Measurements from ENCODE around the gene MLEC. TPM values are rescaled to one million over a fixed set of nuclear protein-coding genes. Genes with fewer than 3 reads are reported as not detected.
A peak's percentile ranks its signal among the peaks of the same experiment; 100 is the strongest.
"Not testable (repeated sequence)": the region's sequence is repeated elsewhere in the genome, so short reads cannot be mapped to it uniquely, and the experiment has no call there.

Gene MLEC
- total RNA-seq, 1 donor from 2014 or later = 152 TPM

DNA sequence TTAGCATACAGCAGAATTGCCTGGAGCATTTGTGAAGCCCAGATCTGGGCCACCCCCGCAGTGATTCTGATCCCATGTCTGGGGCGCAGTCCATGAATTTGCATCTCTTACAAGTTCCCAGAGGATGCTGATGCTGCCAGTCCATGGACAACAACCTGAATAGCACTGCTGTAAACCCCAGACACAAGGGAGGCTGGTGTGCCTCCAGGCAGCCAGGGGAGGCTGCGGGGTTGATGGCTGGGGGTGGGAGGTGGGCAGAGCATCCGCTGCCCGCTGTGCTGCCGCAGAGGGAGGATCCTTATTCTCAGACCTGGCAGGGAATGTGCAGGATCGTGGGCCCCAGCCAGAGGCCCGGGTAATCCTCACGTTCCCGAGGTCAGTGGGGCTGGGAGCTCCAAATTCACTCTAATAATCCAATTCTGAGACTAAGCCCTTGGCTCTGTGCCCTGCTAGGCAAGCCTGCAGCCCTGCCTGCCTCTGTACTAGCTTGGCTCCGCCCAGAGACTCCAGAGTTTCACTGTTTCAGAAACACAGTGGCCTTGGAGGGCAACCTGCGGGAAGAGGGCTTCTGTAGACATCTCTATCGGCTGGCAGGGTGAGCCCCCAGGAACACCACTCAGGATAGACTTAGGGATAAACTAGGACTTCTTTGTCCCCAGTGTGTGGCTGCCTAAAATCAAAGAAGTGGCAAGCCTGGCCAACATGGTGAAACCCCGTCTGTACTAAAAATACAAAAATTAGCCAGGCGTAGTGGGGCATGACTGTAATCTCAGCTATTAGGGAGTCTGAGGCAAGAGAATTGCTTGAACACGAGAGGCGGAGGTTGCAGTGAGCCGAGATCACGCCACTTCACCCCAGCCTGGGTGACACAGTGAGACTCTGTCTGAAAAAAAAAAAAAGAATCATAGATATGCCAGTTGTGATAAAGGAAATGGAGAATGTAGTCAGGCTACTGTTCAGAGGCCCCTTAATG is 17.8 kb upstream of the MLEC start:
- Mint-ChIP-seq H3K27ac (ENCODE audit: unreplicated experiment) (no peak overlapping the region), H3K36me3 (ENCODE audit: low read depth, unreplicated experiment) (no peaks in the 10 kb centered on the region), H3K9me3 (ENCODE audit: unreplicated experiment) (no peaks in the 10 kb centered on the region), H3K4me3 (ENCODE audit: unreplicated experiment) (no peak overlapping the region), H3K27me3 (ENCODE audit: low read depth, unreplicated experiment) (peaks cover 15% of the 10 kb centered on the region), H3K4me1 (ENCODE audit: low read depth, unreplicated experiment) (no peaks in the 10 kb centered on the region)
- peak overlapping the region; percentile 12 for H3K4me2 ChIP-seq (ENCODE audit: low read length)
- H3K27ac ChIP-seq (ENCODE audit: low read depth, low read length) = no peak overlapping the region
- peaks cover 3% of the 10 kb centered on the region for H3K4me1 ChIP-seq (ENCODE audit: insufficient read depth, low read length)
- no peak overlapping the region for H3K4me3 ChIP-seq (ENCODE audit: insufficient read depth, low read depth, low read length)
- H2AFZ ChIP-seq (ENCODE audit: low read depth, low read length) = peak overlapping the region; percentile 56
- H4K20me1 ChIP-seq (ENCODE audit: insufficient read depth, low read length) = no peaks in the 10 kb centered on the region
- H3K27me3 ChIP-seq (ENCODE audit: insufficient read depth, low read length) = no peaks in the 10 kb centered on the region
- H3K9me3 ChIP-seq (ENCODE audit: insufficient read depth, low read depth, low read length) = no peaks in the 10 kb centered on the region
- H3K9ac ChIP-seq (ENCODE audit: low read length) = no peak overlapping the region
- DNase-seq (ENCODE audit: low read depth) = no peak
- FAIRE-seq = no peak
- no peaks in the 10 kb centered on the region for H3K79me2 ChIP-seq (ENCODE audit: insufficient read depth, low read length)
- H3K36me3 ChIP-seq (ENCODE audit: insufficient read depth, low read length) = no peaks in the 10 kb centered on the region
- TF ChIP-seq, protein P1, sequence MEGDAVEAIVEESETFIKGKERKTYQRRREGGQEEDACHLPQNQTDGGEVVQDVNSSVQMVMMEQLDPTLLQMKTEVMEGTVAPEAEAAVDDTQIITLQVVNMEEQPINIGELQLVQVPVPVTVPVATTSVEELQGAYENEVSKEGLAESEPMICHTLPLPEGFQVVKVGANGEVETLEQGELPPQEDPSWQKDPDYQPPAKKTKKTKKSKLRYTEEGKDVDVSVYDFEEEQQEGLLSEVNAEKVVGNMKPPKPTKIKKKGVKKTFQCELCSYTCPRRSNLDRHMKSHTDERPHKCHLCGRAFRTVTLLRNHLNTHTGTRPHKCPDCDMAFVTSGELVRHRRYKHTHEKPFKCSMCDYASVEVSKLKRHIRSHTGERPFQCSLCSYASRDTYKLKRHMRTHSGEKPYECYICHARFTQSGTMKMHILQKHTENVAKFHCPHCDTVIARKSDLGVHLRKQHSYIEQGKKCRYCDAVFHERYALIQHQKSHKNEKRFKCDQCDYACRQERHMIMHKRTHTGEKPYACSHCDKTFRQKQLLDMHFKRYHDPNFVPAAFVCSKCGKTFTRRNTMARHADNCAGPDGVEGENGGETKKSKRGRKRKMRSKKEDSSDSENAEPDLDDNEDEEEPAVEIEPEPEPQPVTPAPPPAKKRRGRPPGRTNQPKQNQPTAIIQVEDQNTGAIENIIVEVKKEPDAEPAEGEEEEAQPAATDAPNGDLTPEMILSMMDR (IDR thresholded peaks at IDR 0.05; ENCODE audit: insufficient read depth, low read depth, low read length) = no peak
- TF ChIP-seq EZH2 (IDR thresholded peaks at IDR 0.05; ENCODE audit: insufficient read depth, low read length) = no peak

DNA sequence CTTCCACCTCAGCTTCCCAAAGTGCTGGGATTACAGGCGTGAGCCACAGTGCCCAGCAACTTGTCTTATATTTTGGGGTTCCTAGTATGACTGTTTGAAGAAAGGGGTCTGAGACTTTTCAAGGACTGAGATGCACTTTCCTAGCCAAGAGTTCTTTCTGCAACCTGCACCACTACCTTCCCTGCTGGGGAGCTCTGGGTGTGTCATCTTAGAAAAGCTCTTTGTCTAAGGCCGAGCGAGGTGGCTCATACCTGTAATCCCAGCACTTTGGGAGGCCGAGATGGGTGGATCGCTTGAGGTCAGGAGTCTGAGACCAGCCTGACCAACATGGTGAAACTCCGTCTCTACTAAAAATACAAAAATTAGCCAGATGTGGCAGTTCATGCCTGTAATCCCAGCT is 16.7 kb upstream of the MLEC start:
- not testable (repeated sequence) for H3K9ac ChIP-seq (ENCODE audit: low read length); H2AFZ ChIP-seq (ENCODE audit: low read depth, low read length); H3K27me3 ChIP-seq (ENCODE audit: insufficient read depth, low read length); H3K27ac ChIP-seq (ENCODE audit: low read depth, low read length); H3K36me3 Mint-ChIP-seq (ENCODE audit: low read depth, unreplicated experiment); H3K4me1 ChIP-seq (ENCODE audit: insufficient read depth, low read length); H3K79me2 ChIP-seq (ENCODE audit: insufficient read depth, low read length); H3K4me2 ChIP-seq (ENCODE audit: low read length); DNase-seq (ENCODE audit: low read depth); FAIRE-seq; H3K4me3 ChIP-seq (ENCODE audit: insufficient read depth, low read depth, low read length); H3K4me3 Mint-ChIP-seq (ENCODE audit: unreplicated experiment); H3K4me1 Mint-ChIP-seq (ENCODE audit: low read depth, unreplicated experiment); H3K36me3 ChIP-seq (ENCODE audit: insufficient read depth, low read length); H3K27ac Mint-ChIP-seq (ENCODE audit: unreplicated experiment); H3K9me3 ChIP-seq (ENCODE audit: insufficient read depth, low read depth, low read length); H3K9me3 Mint-ChIP-seq (ENCODE audit: unreplicated experiment); H4K20me1 ChIP-seq (ENCODE audit: insufficient read depth, low read length)
- peaks cover 15% of the 10 kb centered on the region for H3K27me3 Mint-ChIP-seq (ENCODE audit: low read depth, unreplicated experiment)

DNA sequence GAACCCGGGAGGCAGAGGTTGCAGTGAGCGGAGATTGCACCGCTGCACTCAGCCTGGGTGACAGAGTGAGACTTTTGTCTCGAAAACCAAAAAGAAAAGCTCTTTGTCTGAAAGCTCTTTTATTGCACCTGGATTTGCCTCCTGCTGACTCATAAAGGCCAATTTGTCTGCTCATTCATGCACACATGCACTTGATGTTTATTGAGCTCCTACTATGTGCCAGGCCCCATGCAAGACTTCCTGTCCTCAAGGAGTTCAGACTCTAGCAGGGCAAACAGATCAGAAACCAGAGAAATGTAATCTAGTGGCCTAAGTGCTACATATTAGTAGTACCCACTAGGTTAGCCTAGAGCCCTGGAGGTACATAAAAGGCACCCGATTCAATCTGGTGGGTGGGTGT is 16.3 kb upstream of the MLEC start:
- FAIRE-seq (no peak), DNase-seq (ENCODE audit: low read depth) (no peak)
- H3K27ac Mint-ChIP-seq (ENCODE audit: unreplicated experiment) = no peak overlapping the region
- H3K9ac ChIP-seq (ENCODE audit: low read length) = no peak overlapping the region
- H3K4me1 ChIP-seq (ENCODE audit: insufficient read depth, low read length) = peaks cover 3% of the 10 kb centered on the region
- H3K4me2 ChIP-seq (ENCODE audit: low read length) = no peak overlapping the region
- TF ChIP-seq, protein P1 (IDR thresholded peaks at IDR 0.05; ENCODE audit: insufficient read depth, low read depth, low read length) = no peak
- no peak for TF ChIP-seq EZH2 (IDR thresholded peaks at IDR 0.05; ENCODE audit: insufficient read depth, low read length)
- H3K36me3 ChIP-seq (ENCODE audit: insufficient read depth, low read length) = no peaks in the 10 kb centered on the region
- no peaks in the 10 kb centered on the region for H3K4me1 Mint-ChIP-seq (ENCODE audit: low read depth, unreplicated experiment)
- H3K27ac ChIP-seq (ENCODE audit: low read depth, low read length) = no peak overlapping the region
- H3K27me3 Mint-ChIP-seq (ENCODE audit: low read depth, unreplicated experiment) = peaks cover 15% of the 10 kb centered on the region
- no peaks in the 10 kb centered on the region for H3K9me3 ChIP-seq (ENCODE audit: insufficient read depth, low read depth, low read length)
- H2AFZ ChIP-seq (ENCODE audit: low read depth, low read length) = no peak overlapping the region
- no peaks in the 10 kb centered on the region for H4K20me1 ChIP-seq (ENCODE audit: insufficient read depth, low read length)
- H3K79me2 ChIP-seq (ENCODE audit: insufficient read depth, low read length) = no peaks in the 10 kb centered on the region
- no peaks in the 10 kb centered on the region for H3K27me3 ChIP-seq (ENCODE audit: insufficient read depth, low read length)
- H3K4me3 Mint-ChIP-seq (ENCODE audit: unreplicated experiment) = no peak overlapping the region
- H3K4me3 ChIP-seq (ENCODE audit: insufficient read depth, low read depth, low read length) = no peak overlapping the region
- no peaks in the 10 kb centered on the region for H3K36me3 Mint-ChIP-seq (ENCODE audit: low read depth, unreplicated experiment)
- H3K9me3 Mint-ChIP-seq (ENCODE audit: unreplicated experiment) = no peaks in the 10 kb centered on the region
